Prostate gland (tissue), 2 donors: ENCODE data around the gene PDK4. TPM values are rescaled to one million over a fixed set of nuclear protein-coding genes. Genes with fewer than 3 reads are reported as not detected.

Source experiments
- DNase-seq: peaks from one replicate; pipeline ENCODE4 v3.0.0-alpha.2; 2019; ENCODE audit warnings: low spot score
- H3K27ac ChIP-seq, 2 donors: fragments of 200-600 bp; sonication (generic); 2 replicates each; pipeline ENCODE4 v1.5.1; 2017 to 2019
- H3K27me3 ChIP-seq: fragments of 200-600 bp; sonication (generic); replicated peaks from 2 replicates; pipeline ENCODE4 v1.5.1; 2019; ENCODE audit not compliant: insufficient read depth
- H3K36me3 ChIP-seq, 2 donors: fragments of 200-600 bp; sonication (generic); 1 replicate in 1 of 2; 2 replicates in 1 of 2; pipeline versions ENCODE4 v1.5.1 to v1.8.1; 2017 to 2019
- H3K4me1 ChIP-seq: fragments of 200-600 bp; sonication (generic); replicated peaks from 2 replicates; pipeline ENCODE4 v1.5.1; 2019
- H3K4me3 ChIP-seq, 2 donors: fragments of 200-600 bp; sonication (generic); 2 replicates each; pipeline ENCODE4 v1.5.1; 2017 to 2019
- H3K9me3 ChIP-seq: fragments of 200-600 bp; sonication (generic); 2 replicates; pipeline ENCODE4 v1.5.1; 2017
- POLR2A ChIP-seq: fragments of 450-650 bp; IDR thresholded peaks from one replicate; pipeline ENCODE4 v1.6.1; 2016; ENCODE audit warnings: antibody characterized with exemption, mild to moderate bottlenecking
- POLR2AphosphoS5 ChIP-seq: sonication (generic); formaldehyde crosslinking; IDR thresholded peaks from one replicate; pipeline ENCODE4 v1.6.1; 2017; ENCODE audit warnings: antibody characterized with exemption
- WGBS: methylation state at CpG from one replicate; pipeline ENCODE4 v1.1.5; 2018; 5-methylcytosine and 5-hydroxymethylcytosine counted together
- intact Hi-C: fragments of 100-400 bp; cut with DNase I; formaldehyde crosslinking; loops from one replicate; pipeline ENCODE4 v1.14.2; 2022
- total RNA-seq, 2 donors: library from RNA; depleted of rRNA; stranded (reverse); fragments of >200 nt; gene quantifications; one replicate each; pipeline ENCODE4 v1.1.0, GENCODE V29; 2016
- TF ChIP-seq, protein P1 (sequence below), 4 experiments: fragments of 200-600 bp in 2 of 4; fragments of 450-650 bp in 2 of 4; sonication (generic) in 2 of 4; IDR thresholded peaks; 1 replicate in 3 of 4; 2 replicates in 1 of 4; pipeline ENCODE4 v1.5.1; 2016 to 2019; ENCODE audit warnings: antibody characterized with exemption in 4 of 4, mild to moderate bottlenecking in 2 of 4, moderate library complexity in 2 of 4

The PDK4 gene
- total RNA-seq, 2 donors from 2014 or later, result 61.3 to 65.5 TPM

DNA sequence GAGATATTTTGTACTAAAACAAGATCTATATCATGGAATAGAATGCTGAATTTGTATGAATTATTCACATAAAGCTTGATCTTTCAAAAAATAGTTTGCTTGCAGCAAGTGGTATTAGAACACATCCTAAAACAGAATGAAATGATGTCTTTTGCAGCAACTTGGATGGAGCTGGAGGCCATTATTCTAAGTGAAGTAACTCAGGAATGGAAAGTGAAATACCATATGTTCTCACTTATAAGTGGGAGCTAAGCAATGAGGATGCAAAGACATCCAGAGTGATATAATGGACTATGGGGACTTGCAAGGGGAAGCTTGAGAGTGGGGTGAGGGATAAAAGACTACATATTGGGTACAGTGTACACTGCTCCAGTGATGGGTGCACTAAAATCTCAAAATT is 56.9 kb downstream of the PDK4 start:
- Histone ChIP-seq H3K9me3 (no peaks in the 10 kb centered on the region), H3K36me3 (no peaks in the 10 kb centered on the region), H3K27me3 (no peaks in the 10 kb centered on the region), H3K4me1 (no peaks in the 10 kb centered on the region), H3K27ac (no peak overlapping the region), H3K4me3 (no peak overlapping the region)
- no peak for DNase-seq
- intact Hi-C loops, result no loop called here
- TF ChIP-seq POLR2A, result no peak

DNA sequence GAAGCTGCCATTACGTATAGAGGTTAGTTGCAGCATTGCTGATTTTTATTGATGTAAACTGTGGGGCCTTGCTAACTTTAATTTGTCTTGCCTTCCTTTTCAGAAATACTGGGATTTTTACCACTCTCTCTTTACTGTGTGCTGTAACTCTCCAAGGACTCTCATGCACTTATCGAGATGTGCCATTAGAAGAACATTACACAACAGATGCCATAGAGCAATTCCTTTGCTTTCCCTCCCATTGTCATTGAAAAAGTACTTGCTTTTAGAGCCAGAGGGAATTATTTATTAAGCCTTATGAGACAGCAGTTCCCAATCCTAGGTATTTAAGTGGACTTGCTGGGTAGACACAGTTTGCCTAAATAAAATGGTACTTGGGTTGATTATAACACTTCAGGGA is 58.8 kb downstream of the PDK4 start:
- no peaks in the 10 kb centered on the region for H3K36me3 ChIP-seq
- no peaks in the 10 kb centered on the region for H3K4me1 ChIP-seq
- TF ChIP-seq, protein P1, sequence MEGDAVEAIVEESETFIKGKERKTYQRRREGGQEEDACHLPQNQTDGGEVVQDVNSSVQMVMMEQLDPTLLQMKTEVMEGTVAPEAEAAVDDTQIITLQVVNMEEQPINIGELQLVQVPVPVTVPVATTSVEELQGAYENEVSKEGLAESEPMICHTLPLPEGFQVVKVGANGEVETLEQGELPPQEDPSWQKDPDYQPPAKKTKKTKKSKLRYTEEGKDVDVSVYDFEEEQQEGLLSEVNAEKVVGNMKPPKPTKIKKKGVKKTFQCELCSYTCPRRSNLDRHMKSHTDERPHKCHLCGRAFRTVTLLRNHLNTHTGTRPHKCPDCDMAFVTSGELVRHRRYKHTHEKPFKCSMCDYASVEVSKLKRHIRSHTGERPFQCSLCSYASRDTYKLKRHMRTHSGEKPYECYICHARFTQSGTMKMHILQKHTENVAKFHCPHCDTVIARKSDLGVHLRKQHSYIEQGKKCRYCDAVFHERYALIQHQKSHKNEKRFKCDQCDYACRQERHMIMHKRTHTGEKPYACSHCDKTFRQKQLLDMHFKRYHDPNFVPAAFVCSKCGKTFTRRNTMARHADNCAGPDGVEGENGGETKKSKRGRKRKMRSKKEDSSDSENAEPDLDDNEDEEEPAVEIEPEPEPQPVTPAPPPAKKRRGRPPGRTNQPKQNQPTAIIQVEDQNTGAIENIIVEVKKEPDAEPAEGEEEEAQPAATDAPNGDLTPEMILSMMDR (IDR thresholded peaks at IDR 0.05), result no peak
- TF ChIP-seq POLR2A, result no peak
- TF ChIP-seq POLR2AphosphoS5, result no peak
- 98% methylated on average over 2 of the region's 2 CpGs for WGBS
- DNase-seq, result no peak
- H3K27ac ChIP-seq, result no peak overlapping the region
- no peaks in the 10 kb centered on the region for H3K9me3 ChIP-seq
- no peaks in the 10 kb centered on the region for H3K27me3 ChIP-seq
- intact Hi-C loops, result no loop called here
- H3K4me3 ChIP-seq, result no peak overlapping the region

DNA sequence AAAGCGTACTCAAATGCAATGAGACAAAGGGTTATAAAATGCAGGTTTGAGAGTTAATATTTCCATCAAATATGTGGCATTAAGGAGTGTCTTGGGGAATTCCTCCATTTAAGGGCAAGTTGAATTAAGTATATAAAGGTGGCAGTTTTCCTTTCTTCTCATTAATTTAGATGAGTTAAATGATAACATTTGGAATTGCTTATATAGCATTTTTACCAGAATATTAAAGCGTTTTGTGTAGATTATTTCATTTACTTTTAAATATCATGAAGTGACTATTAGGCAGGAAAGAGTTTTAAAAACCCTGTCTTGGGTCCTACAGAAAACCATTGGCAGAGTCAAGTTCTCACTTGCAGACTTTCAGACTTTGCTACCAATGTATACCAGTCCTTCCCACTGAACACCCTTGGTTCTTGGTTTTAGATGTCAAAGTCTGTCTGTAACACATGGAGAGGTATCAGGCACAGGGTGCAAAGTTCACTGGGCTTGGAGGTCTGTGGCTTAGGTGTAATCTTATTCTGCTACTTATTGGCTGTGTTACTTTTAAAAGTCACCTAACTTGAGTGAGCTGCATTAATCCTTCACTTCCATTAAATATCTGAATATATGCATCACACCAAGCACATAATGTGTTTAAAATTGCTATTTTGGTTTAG is 59.5 kb downstream of the PDK4 start:
- Histone ChIP-seq H3K4me3 (no peak overlapping the region), H3K4me1 (no peaks in the 10 kb centered on the region), H3K9me3 (no peaks in the 10 kb centered on the region), H3K27me3 (no peaks in the 10 kb centered on the region), H3K36me3 (no peaks in the 10 kb centered on the region), H3K27ac (no peak overlapping the region)
- no peak for DNase-seq
- 88% methylated on average over 2 of the region's 2 CpGs for WGBS
- intact Hi-C loops, result no loop called here
- TF ChIP-seq POLR2AphosphoS5 (no peak), POLR2A (no peak)
- TF ChIP-seq, protein P1 (IDR thresholded peaks at IDR 0.05), result no peak

DNA sequence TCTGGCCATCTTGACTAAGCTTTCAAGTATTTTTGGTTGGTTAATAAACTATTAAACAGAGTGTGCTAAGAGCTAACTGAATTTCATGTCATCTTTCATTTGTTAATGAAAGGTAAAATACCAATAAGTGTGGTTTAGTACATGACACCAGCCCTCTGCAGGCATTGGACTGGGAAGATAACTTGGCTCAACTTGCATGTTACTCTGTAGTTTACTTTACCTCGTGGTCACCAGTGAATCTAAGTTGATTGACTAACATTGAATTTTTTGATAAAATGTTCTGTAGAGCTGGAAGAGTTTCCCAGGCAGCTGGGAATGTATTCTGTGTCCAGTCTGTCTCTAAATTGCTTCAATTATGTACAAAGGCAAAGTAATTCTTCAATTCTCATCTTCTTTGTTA is 60.7 kb downstream of the PDK4 start:
- no peak for TF ChIP-seq POLR2AphosphoS5
- TF ChIP-seq, protein P1 (IDR thresholded peaks at IDR 0.05), result no peak
- TF ChIP-seq POLR2A, result no peak
- no peak for DNase-seq
- Histone ChIP-seq H3K27me3 (no peaks in the 10 kb centered on the region), H3K27ac (no peak overlapping the region), H3K36me3 (no peaks in the 10 kb centered on the region), H3K9me3 (no peaks in the 10 kb centered on the region), H3K4me1 (no peaks in the 10 kb centered on the region), H3K4me3 (no peak overlapping the region)
- WGBS, result 23% methylated on average over 1 of the region's 1 CpG
- intact Hi-C loops, result no loop called here

DNA sequence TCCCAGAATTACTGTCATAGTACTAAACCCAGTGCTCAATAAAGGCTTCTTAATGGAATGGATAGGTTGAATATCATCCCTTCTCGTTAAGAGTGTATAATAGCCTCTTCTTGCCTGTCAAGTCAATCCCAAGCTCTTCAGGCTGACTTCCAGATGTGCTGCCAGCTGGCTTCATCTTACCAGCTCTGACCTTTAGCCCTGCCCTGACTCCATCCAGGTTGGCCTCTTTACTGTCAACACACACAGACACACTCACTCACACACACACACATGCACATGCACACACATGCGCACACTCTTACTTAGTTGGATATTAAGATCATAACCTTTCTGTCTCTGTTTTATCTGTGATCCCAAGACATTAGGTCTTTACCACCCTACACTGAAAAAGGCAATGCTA is 61.5 kb downstream of the PDK4 start:
- DNase-seq, result no peak
- 62% methylated on average over 2 of the region's 2 CpGs for WGBS
- Histone ChIP-seq H3K27me3 (no peaks in the 10 kb centered on the region), H3K36me3 (no peaks in the 10 kb centered on the region), H3K27ac (no peak overlapping the region), H3K9me3 (no peaks in the 10 kb centered on the region), H3K4me3 (no peak overlapping the region), H3K4me1 (no peaks in the 10 kb centered on the region)
- intact Hi-C loops, result no loop called here
- TF ChIP-seq, protein P1 (IDR thresholded peaks at IDR 0.05), result no peak
- TF ChIP-seq POLR2AphosphoS5 (no peak), POLR2A (no peak)

Other genes starting within 250 kb of the PDK4 start
- 1 to 10 TPM; 1.9 to 9.5 TPM for gene PON3, start 200.1 kb downstream of the PDK4 start, total RNA-seq
- gene PON2, start 161.5 kb downstream of the PDK4 start, total RNA-seq, result 10 to 100 TPM; 65.5 to 65.6 TPM
- under 1 TPM in 1 of 2 donors, not detected in 1; 0.57 TPM for gene ASB4, start 110.6 kb downstream of the PDK4 start, total RNA-seq
- 1 to 10 TPM; 4.4 to 5.1 TPM for gene DYNC1I1, start 176.0 kb upstream of the PDK4 start, total RNA-seq